GM18870 (cell line): ENCODE results near the gene GSK3B.

Source experiments
- ATAC-seq: cut with Tn5 transposase; IDR thresholded peaks from one replicate; pipeline ENCODE4 v1.9.1; 2021; ENCODE audit warnings: moderate library complexity; ENCODE audit not compliant: unreplicated experiment

Gene GSK3B

DNA sequence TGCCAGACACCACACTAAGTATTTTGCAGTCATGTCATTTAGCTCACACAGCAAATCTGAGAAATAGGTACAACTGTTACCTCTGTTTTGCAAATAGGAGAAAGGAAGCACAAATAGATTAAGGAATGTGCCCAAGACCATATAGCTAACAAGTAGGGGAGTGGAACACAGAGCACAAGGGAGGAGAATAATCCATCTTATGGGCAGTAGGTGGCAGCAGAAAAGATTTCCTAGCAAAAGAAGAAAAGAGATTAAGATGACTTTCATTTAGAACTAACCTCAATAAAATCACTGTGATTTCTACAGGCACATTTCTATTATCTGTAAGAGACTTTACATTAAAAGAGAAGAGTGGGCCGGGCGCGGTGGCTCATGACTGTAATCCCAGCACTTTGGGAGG lies 263.2 kb downstream of the GSK3B start:
- no peak for ATAC-seq

- no peak for ATAC-seq
These were observed 264.8 kb downstream of the GSK3B start for GRCh38 chr3:119829420-119829819.

DNA sequence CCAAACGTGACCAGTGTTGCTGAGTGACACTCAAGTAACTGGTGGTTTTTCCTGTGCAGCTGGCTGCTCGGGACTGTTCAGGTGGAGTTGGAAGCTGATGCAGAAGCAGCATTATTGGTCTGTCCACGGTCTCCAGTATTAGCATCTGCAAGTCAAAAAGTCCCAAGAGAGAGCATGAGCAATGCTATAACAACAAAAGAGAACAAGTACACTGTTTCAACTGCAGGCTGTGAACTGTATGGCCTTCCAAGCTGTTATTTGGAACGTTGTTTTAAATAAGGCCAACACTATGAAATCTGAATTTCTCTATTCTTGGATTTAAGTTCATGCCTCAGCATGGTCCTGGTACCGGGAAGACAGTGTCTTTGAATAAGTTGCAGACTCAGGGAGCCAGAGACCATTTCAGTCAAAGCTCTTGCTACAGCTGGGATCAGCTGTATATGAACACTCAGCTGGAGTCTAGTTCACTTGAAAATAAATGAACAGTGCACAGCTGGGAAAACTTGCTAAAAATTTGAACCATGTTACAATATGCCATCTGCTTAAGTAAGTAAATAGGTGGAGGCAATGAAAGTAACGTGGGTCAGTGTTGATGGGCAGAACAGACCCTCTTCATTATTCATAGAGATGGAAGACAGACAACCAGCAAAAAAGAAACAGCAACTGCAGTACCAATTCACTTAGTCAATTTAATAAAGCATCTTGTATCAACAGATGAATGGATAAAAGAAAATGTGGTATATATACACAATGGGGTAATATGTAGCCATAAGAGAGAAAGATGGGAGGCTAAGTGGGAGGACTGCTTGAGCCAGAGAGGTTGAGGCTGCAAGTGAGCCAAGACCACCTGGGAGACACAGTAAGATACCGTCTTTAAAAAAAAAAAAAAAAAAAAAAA lies 267.3 kb downstream of the GSK3B start:
- ATAC-seq = no peak

GRCh38 chr3:119825820-119826219 lies 268.4 kb downstream of the GSK3B start:
- no peak for ATAC-seq

DNA sequence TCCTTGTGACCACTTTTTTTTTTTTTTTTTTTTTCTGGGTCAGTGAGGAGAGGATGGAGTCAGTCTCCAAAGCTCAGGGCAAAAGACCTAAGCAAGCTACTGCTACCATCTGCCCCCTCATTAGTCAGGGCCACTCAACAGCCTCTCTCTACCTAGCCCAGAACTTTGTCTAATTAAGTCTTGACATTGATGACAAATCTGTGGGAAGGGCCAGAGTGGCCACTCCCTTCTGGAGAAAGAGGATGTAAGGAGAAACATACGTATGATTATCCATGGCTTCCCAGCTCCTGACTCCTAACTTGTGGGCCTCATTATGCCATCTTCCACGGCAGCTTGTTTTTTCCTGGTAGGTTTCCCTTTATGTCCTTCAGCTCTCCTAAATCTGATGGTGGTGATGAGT lies 274.4 kb downstream of the GSK3B start:
- ATAC-seq = no peak

DNA sequence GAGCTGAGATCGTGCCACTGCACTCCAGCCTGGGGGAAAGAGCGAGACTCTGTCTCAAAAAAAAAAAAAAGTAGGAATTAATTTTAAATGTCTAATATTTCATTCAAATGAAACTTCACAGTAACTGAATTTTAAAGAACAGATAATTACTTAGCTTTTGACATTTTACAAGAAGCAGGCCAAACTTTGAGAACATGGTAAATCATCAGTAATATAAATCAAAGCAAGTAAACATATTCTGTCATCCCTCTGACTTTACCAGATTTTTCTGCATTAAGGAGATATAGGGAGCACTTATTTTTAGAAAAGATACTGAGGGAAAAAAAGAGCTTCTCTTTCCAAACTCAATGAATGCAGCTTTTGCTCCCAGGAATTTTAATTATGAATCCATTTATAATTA lies 275.3 kb downstream of the GSK3B start:
- ATAC-seq = no peak

DNA sequence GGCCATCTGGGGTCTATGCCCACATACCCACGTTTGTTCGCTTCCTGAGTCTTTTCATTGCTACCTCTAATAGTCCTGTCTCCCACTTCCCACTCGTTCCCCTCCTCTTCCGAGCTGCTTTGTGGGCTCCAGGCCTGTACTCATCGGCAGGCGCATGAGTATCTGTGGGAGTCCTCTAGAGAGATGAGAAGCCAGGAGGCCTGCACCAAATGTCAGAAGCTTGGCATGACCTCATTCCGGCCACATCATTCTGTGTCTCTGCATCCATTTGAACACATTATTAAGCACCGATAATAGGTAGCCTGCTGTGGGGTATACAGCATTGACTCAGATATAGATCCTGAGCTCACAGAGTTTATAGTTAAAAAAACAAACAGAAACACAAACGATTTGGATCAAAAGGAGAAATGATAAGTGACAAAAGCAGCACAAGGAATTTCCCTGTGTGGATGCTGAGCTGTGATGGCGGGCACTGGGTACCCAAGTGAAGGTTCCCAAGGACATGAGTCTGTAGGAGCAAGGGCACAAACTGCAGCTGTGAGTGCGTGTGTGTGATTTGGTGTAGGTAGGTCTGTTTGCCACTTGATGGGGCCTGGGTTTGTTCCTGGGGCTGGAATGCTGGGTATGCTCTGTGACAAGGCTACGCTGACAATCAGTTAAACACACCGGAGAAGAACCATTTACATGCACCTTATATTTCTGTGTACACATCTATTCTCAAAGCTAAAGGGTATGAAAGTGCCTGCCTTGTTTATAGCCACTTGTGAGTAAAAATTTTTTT lies 276.5 kb downstream of the GSK3B start:
- no peak for ATAC-seq

GRCh38 chr3:119817071-119817470 lies 277.2 kb downstream of the GSK3B start:
- ATAC-seq = no peak

GRCh38 chr3:119815716-119816115 lies 278.5 kb downstream of the GSK3B start:
- ATAC-seq = no peak

GRCh38 chr3:119812491-119813058 lies 281.7 kb downstream of the GSK3B start:
- ATAC-seq = no peak

DNA sequence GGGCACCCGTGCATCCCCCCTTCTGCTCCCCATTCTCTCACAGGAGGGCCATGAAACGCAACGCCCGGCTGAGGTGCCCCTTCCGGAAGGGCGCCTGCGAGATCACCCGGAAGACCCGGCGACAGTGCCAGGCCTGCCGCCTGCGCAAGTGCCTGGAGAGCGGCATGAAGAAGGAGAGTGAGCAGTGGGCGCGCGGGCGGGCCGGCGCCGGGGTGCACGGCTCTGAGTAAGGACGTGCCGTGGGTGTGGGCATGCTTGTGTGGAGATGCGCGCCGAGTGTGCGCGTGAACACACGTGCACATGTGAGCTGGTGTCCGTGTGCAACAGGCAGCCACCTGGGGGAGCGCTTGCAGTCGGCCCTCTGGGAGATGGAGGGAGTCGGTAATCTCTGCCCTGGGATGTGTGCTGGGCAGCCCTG lies 284.2 kb downstream of the GSK3B start:
- ATAC-seq = peak; percentile 83

DNA sequence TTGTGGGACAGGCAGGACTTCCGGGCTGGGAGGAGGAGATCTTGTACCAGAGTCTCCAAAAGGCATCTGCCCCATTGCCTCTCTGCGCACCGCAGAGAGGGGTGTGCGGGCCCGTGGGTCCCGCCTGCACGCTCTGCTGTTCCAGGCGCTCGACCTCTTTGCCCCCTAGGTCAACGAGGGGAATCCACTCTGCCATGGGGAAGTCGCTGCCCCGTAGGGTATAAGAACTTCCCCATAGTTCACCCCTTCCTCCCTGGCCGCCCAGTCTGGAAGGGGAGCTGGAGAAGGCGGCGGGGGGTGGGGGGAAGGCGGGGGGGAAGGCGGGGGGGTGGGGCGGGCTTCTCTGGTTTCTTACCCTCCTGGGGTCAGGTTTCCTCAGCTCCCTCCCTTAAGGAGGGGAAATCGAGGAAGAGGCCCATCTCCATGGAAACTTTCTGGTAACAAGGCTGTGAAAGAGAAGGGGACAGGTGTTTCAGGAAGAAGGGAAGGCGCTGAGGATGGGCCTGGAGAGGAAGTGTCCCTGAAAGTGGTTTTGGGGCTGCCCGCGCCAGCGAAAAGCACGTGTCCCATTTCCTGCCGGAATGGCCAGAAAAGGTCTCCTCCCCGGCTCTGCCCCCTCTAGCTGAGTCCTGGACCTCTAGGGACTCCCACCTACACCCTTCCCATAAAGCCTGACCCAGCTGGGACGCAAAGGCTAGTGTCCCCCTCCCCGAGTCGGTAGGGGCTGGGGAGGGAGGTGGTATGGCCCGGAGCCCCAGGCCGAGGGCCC lies 284.8 kb downstream of the GSK3B start:
- peak; percentile 23 for ATAC-seq

DNA sequence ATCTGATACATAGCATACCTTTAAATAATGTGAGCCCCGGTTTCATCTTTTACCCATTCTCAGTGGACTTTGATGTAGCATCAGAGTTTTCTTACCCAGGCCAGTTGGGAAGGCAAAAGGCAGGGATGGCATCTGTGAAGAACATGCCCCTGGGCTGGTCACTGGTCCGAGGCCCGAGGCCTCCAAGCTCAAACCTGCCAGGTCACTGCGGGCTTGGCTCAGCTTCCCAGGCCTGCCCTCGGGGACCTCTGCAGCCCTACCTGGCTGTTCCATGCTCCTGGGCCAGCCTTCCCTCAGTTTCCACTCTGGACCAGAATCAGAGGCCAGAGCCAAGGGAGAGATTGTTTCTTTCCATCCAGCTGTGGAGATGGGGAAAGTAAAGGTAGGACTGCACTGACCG lies 285.4 kb downstream of the GSK3B start:
- no peak for ATAC-seq

GRCh38 chr3:119808244-119808643 lies 286.0 kb downstream of the GSK3B start:
- ATAC-seq = no peak

GRCh38 chr3:119800844-119801243 lies 293.4 kb downstream of the GSK3B start:
- ATAC-seq = no peak

DNA sequence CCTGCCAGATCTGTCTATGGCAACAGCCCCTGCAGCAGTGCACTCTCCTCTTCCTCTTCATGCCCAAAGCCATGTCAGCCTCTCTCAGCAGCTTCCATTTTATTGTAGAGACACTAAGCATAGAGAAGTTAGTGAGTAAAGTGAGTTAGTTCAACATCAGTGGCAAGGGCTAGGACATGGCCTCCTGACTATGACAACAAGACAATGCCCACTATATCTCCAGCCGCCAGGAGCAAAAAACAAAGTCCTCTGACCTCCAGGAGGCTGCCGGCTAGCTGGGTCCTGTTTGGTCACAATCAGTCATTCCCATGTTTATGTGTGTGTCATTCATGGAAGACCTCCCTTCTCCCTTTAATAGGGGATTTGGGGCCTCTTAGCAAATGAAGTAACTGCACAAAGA lies 297.5 kb downstream of the GSK3B start:
- no peak for ATAC-seq

GRCh38 chr3:119796368-119796767 lies 297.9 kb downstream of the GSK3B start:
- no peak for ATAC-seq

- no peak for ATAC-seq
These were observed 298.4 kb downstream of the GSK3B start for GRCh38 chr3:119795849-119796248.

GRCh38 chr3:119794971-119795612 lies 299.2 kb downstream of the GSK3B start:
- ATAC-seq = no peak

DNA sequence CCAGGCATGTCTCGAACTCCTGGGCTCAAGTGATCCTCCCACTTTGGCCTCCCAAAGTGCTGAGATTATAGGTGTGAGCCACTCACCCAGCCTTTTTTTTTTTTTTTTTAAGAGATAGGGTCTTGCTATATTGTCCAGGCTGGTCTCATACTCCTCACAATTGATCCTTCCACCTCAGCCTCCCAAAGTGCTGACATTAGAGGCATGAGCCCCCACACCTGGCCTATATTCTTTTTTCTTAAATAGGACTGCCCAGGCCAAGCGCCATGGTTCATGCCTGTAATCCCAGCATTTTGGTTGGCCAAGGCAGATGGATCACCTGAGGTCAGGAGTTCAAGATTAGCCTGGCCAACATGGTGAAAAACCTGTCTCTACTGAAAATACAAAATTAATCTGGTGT lies 299.8 kb downstream of the GSK3B start:
- no peak for ATAC-seq

DNA sequence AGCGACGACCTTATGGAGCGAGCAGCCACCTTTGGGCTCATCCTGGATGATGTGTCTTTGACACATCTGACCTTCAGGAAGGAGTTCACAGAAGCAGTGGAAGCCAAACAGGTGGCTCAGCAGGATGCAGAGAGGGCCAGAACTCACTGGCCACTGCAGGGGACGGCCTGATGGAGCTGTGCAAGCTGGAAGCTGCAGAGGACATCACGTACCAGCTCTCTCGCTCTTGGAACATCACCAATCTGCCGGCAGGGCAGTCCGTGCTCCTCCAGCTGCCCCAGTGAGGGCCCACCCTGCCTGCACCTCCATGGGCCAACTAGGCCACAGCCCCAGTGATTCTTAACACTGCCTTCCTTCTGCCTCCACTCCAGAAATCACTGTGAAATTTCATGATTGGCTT lies 302.0 kb downstream of the GSK3B start:
- ATAC-seq = no peak
